Right hindlimb (tissue), 1 donor: Measurements from ENCODE around the gene TBC1D24.
"Not testable (repeated sequence)": the region's sequence is repeated elsewhere in the genome, so short reads cannot be mapped to it uniquely, and the experiment has no call there.

Experiments used
- DNase-seq: peaks from one replicate; pipeline ENCODE4 v3.0.0-alpha.2; 2018

TBC1D24 gene

DNA sequence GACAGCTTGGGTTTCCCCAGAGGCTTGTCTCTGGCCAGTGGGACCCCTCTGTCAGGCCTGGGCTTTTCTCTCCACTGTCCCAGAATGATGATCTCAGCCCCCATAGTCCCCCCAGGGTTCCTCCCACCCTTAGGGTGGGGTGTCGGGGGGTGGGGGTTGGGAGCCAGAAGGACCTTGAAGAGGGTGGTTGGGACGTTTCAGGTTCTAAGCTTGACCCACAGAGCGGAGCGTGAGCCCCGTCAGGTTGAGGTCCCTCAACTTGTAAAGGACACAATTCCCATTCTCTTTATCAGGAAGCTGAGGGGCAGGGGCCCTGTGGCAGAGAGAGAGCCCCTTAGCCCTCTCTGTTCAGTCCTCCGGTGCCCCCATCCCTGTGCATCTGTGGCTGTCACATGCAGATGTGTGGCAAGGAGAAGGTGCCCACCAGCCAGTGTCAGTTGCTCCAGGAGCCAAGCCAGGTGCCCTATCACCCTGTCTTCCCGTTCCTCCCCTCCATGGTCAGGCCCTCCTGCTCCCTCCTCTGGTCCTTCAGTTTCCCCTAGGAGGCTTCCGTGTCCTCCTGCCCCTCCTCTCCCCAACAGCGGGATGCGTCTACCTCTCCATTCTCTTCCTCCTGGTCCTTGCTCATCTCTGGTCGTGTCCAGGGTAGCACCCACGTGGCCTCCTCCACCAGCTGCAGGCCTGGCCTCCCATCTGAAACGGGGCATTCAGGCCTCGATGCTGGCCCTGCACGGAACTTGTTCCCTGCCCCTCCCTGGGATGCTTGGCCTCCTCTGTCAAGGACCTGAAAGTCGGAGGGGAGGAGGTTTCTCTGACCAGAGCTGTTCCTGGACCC lies 5.3 kb upstream of the TBC1D24 start:
- DNase-seq: no peak

DNA sequence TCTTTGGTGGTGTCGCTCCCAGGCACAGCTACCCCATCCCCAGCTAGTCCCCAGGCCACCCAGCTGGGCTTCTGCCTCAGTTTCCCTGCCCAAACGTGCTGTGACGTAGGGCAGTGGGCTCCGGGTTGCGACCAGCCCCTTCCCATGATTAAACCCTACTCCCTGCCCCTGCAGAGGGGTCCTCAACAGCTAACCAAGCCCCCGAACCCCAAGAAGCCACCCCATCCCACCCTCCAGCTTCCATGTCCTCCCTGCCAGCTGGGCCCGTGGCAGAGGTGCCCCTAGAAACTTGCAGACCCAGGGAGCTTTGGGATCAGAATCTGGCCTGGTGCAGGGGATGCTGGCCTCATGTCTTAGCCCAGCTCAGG lies 4.7 kb upstream of the TBC1D24 start:
- DNase-seq: no peak

DNA sequence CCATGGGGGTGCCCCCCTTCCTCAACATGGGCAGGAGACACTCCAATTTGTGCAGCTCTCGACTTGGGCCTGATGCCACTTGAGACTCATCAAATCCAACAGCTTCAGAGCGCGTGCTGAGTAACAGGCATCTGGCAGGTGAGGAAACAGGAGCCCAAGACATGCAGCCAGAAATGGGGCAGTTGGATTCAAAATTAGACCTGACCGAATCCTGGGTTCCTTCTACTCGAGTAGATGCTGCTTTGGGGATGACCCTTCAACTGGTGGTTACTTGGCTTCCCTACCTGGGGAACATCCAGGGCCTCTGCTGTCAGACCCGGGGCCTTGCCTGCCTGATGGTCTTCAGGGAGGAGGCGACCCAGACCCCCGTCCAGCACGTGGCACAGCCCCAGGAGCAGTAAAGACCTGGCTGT lies 4.3 kb upstream of the TBC1D24 start:
- no peak for DNase-seq

DNA sequence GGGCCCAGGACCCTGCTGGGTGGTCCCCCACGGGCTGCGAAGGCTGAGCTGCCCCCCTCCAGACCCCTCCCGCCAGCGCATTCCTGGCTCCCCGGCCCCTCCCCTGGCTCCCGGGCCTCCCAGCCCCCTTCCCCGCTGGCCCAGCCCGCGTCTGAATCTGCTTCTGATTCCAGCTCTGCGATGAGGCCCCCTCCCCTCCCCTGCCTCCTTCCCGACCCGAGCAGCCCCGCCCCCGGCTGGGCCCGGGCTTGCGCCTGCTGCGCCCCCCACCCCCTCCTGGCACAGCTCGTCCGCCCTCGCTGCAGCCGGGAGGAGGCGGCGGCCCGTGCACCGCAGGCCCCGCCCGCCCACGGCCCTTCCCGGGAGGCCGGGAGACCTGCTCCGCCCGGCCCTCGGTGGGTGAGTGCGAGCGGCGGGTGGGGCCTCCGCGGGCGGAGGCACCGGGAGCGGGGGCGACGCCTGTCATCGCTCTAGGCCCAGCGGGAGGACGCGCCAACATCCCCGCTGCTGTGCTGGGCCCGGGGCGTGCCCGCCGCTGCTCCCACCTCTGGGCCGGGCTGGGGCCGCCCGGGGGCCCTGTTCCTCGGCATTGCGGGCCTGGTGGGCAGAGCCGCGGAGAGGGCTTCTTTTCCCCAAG lies 3.8 kb upstream of the TBC1D24 start, which contains the start of gene NTN3:
Gene NTN3, plus strand, starts transcription at position 282 of the 637 bp plus-strand sequence. CDS start 405 bp downstream, outside the sequence.
- peak; percentile 89 for DNase-seq

DNA sequence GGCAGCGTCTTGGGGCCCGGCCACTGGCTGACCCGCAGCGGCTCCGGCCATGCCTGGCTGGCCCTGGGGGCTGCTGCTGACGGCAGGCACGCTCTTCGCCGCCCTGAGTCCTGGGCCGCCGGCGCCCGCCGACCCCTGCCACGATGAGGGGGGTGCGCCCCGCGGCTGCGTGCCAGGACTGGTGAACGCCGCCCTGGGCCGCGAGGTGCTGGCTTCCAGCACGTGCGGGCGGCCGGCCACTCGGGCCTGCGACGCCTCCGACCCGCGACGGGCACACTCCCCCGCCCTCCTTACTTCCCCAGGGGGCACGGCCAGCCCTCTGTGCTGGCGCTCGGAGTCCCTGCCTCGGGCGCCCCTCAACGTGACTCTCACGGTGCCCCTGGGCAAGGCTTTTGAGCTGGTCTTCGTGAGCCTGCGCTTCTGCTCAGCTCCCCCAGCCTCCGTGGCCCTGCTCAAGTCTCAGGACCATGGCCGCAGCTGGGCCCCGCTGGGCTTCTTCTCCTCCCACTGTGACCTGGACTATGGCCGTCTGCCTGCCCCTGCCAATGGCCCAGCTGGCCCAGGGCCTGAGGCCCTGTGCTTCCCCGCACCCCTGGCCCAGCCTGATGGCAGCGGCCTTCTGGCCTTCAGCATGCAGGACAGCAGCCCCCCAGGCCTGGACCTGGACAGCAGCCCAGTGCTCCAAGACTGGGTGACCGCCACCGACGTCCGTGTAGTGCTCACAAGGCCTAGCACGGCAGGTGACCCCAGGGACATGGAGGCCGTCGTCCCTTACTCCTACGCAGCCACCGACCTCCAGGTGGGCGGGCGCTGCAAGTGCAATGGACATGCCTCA lies 3.1 kb upstream of the TBC1D24 start:
- DNase-seq: no peak

DNA sequence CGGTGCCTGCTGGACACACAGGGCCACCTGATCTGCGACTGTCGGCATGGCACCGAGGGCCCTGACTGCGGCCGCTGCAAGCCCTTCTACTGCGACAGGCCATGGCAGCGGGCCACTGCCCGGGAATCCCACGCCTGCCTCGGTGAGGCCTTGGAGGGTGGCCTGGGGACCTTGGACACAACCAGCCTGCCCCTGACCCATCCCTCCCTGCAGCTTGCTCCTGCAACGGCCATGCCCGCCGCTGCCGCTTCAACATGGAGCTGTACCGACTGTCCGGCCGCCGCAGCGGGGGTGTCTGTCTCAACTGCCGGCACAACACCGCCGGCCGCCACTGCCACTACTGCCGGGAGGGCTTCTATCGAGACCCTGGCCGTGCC lies 2.5 kb upstream of the TBC1D24 start:
- no peak for DNase-seq

DNA sequence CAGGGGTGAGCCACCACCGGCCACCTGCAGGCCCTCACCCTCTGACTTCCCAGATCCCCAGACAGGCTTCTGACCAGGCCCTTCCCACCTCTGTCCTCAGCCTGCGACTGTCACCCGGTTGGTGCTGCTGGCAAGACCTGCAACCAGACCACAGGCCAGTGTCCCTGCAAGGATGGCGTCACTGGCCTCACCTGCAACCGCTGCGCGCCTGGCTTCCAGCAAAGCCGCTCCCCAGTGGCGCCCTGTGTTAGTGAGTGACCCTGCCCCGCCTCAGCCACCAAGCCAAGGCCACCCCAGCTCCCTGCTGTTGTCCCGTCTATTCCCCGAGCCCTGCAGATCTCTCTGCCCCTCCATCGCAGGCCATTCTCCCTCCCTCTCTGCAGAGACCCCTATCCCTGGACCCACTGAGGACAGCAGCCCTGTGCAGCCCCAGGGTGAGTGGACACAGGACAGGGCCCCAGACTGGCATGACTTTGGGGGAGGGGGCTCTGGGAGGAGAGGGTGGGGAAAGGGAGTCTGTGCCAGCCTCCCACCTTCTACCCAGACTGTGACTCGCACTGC lies 2.0 kb upstream of the TBC1D24 start:
- DNase-seq: no peak

DNA sequence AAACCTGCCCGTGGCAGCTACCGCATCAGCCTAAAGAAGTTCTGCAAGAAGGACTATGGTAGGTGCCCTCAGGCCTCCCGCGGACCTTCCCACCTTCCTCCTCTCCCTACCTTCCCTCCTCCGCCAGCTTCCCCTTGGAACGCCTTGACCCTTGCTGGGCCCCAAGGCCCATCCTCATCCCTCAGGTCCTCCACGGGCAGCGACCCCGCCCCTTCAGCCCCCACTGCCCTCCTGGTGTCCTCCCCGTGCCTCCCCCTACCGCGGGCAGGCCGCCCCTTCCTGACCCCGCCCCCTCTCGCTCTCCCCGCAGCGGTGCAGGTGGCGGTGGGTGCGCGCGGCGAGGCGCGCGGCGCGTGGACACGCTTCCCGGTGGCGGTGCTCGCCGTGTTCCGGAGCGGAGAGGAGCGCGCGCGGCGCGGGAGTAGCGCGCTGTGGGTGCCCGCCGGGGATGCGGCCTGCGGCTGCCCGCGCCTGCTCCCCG lies 1.4 kb upstream of the TBC1D24 start:
- no peak for DNase-seq

DNA sequence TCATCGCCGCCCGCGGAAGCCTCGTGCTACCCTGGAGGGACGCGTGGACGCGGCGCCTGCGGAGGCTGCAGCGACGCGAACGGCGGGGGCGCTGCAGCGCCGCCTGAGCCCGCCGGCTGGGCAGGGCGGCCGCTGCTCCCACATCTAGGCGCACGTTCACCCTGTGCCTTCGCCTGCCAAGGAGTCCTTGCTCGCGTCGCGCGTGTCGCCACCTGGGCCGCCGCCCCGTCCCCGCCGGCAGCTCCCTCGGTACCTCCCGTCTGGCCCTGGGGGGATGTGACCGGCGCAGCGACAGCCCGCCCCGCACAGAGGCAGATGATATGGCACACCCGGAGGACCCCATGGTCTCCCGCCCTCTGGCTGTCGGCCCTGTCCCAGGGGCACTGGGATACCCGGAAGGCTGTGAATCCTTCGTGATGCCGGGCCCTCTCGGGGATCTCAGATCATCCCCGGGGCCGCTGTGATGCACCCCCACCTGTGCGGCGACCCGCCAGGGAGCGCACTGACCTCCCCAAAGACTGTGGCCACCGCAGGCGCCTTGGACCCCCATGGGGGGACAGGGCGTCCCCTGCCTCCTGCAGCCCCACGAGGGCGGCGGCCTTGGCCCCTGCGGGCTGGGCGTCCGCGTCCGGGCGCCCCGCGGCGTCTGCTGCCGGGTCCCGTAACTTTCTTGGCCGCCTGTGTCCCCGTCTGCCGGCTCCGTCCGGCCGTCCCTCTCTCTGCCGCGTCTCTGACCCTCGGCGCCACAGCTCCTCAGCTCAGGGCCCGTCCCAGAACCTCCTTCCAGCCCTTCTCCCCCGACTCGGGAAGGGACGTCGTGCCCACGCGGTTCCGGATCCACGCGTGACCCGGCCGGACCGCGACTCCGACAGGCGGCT lies 689 bp upstream of the TBC1D24 start:
- DNase-seq: peak; percentile 55

DNA sequence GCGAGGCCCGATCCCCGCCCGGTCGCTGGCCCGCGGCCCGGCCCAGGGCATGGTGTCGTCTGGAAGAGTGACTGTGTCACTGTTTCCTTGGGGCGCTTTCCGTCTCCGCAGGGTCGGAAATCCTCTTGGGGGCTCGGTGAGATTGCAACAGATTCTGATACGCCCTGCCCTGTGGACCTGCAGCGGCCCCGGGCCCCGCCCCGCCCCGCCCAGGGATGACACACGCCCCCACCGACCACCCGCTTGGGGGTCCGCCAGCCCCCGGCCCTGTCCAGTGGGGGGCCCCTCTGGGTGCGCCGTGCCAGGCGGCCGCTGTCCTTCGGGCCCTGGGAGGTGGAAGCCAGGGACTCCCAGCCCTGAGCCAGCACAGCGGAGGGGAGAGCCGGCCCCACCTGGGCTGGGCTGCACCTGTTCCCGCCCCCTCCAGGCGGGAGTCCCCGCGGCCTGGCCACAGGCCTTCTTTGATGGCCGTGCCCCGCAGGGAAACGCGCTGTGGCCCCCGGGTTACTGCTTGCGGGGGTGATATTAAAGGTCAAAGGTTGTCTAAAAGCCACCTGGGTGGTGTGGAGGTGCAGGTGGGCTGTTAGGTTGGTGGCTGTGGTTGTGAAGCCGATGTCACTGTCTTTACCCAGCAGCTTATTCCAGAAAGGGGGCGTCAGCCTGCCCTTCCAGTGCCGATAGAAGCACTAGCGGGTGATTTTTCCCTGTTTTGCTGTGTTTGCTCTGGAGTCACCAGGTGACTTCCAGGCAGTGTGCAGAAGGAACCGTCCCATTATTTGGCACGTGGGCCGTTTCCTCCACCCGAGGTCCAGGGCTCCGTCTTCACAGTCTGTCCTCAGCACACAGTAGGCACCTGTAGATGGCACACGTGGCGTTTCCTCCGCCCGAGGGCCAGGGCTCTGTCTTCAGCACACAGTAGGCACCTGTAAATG lies 752 bp downstream of the TBC1D24 start:
- peak; percentile 31 for DNase-seq

DNA sequence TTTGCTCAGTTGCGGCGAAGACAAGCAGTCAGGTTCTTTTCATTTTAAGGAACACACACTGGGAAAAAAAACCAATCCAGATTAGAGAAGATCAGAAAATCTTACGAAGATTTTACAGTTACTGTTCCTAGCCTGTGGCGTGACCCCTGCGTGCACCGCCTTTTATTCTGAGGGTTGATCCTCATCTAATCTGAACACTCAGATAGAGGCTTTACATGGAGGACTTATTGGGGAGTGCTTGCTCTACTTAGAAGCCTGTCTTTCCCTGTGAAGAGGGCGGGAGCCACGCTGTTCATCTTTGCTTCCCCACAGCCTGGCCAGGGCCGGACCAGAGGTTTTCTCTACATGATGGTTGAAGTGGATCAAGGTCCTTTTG lies 1.4 kb downstream of the TBC1D24 start:
- DNase-seq: no peak

DNA sequence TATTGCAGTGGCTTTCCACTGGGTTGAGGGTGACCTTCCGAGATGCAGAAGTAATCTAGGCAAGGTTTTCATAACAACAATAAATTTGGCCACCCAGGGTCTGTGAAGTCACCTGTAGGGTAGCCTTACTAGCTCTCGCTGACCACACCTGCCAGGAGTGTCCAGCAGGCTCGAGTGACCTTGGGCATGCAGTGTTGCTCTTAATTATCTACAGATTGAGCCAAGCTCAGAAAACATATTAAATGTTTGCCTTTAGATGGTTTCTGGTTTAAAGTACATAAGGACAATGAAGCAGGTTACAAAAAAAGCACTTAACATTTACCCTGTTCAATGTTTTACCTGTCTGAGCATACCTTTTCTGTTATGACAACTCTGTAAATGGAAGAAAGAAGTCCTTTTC lies 1.8 kb downstream of the TBC1D24 start:
- DNase-seq: no peak

DNA sequence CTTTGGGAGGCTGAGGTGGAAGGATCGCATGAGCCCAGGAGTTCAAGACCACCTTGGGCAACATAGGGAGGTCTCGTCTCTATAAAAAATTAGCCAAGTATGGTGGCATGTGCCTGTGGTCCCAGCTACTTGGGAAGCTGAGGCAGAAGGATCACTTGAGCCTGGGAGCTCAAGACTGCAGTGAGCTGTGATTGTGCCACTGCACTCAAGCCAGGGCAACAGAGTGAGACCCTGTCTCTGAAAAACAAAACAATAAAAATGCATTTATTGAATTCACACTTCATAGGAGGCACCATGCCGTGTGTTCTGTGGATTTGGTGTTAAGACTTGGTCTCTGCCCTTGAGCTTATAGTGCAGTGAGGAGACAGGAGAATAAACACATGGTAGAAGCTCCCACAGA lies 2.4 kb downstream of the TBC1D24 start:
- no peak for DNase-seq

DNA sequence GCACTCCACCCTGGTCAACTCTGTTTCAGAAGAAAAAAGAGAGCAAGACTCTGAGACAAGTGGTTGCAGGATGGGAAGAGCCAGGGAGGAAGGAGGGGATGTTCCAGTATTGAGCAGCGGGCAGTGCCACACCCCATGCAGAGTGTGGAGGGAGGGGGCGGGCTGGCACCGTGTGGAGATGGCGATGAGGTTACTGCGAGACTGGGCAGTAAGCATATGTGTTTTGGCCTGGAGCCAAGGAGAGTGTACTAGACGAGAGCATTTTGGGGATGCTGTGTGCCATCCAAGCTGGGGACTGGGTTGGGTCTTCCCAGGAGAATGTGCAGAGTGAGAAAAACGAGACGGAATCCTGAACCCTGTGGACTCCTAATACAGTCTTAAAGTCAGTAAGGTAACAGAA lies 3.4 kb downstream of the TBC1D24 start:
- no peak for DNase-seq

DNA sequence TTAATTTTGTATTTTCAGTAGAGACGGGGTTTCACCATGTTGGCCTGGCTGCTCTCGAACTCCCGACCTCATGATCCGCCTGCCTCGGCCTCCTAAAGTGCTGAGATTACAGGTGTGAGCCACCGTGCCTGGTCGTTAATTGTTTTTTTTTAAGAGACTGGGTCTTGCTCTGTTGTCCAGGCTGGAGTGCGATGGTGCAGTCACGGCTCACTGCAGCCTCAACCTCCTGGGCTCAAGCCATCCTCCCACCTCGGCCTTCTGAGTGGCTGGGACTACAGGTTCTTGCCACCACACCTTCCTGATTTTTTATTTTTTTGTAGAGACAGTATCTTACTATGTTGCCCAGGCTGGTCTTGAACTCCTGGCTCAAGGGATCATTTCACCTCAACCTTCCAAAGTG lies 5.1 kb downstream of the TBC1D24 start:
- DNase-seq: not testable (repeated sequence)

DNA sequence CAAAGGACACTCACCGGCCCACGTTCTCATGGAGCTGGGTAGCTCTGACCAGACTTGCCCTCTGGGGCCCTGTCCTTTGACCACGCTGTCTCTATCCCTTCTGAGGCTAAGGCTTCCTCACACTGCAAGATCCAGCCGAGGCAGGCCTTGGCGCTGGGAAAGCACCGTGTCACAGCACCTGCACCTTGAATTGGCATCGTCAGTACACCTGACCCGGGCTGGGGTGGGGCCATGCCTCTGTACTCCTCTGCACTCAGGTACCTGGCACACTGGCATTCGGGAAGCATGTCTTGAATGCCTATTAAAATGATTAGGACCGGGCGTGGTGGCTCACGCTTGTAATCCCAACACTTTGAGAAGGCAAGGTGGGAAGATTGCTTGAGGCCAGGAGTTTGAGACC lies 6.0 kb downstream of the TBC1D24 start:
- peak; percentile 17 for DNase-seq

DNA sequence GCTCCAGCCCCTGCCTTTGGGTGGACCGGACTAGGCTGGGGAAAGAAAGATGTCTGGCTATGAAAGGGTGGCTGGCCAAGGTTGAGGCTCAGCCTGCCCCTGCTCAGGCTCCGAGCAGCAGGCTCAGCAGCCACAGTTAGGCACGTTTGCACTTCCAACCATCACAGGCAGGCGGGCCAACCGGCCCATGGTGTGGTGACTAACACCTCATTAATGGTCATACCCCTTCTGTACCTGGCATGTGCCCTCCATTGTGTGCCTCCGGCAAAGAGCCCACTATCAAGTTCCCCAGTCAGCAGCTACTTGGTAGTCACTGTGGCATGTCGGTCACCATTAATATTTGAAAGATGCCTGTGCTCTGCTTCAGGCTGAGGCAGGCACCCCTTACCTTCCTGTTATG lies 6.7 kb downstream of the TBC1D24 start:
- DNase-seq: peak; percentile 15

DNA sequence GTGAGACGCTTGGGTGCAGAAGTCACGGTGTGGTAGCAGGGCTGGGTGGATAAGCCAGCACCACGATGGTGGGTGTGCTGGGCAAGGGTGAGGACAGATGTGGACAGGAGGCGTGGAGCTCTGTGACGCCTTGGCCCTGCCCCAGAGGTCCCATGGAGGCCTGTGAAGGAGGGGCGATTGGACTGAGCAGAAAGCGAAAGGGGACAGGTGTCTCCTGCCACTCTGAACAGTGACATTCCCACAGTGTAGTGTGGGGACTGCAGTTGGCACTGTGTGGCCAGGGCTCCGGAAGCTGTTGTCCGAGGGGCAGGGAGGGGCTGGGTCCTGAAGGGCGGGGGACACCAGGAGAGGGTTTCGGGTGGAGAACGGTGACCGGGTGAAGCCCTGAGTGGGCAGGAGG lies 7.3 kb downstream of the TBC1D24 start:
- DNase-seq: peak; percentile 34

DNA sequence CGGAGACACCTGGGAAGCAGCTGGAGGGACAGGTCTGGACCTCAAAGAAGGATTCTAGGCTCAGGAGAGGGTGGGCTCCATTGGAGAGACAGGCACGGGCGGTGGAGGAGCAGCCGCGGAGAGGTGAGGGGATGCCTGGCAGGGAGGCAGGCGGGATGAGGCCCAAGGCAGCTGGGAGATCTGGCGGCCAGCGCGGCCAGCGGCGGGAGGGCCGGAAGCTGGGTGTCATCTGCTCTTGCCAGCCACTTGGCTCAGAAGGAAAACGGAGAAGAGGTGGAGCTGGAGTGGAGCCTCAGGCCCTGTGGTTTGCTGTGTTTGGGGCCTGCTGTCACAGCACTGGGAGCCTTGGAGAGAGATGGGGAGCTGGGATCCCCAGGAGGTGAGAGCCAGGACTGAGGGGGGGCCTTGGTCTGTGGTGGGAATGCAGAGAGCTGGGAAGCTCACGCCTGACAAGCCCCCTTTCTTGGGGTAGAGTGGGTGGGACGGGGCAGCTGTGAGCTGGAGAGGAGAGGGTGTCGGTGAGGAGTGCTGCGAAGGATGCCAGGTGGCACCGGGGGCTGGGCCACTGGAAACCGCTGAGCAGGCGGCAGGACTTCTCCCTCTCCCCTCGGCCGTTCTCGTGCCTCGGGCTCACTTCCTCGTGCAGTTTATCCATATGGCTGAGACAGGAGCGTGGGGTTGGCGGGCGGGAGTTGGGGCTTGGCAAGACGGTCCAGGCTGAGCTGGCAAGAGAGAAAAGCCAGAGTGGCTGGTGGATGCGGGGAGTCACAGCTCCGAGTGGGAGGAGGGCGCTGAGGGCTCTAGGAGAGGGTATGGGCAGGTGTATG lies 8.0 kb downstream of the TBC1D24 start:
- DNase-seq: peak; percentile 89
